ENCODE measurements around the gene LMOD1. TPM values are rescaled to one million over a fixed set of nuclear protein-coding genes. Genes with fewer than 3 reads are reported as not detected.

The LMOD1 gene
- total and polyA plus RNA-seq, 11 donors: 4.6 to 24.9 (median 10.0) TPM

GRCh38 chr1:201958348-201958747, 12.0 kb upstream of the LMOD1 start:
- ATAC-seq: no peak
- no peaks in the 10 kb centered on the region for H3K9me3 ChIP-seq
- no peak overlapping the region for H3K27ac ChIP-seq
- peaks cover 0 to 65% (median 62%) of the 10 kb centered on the region in 9 donors for H3K36me3 ChIP-seq
- H3K4me1 ChIP-seq: peaks cover 0 to 20% (median 11%) of the 10 kb centered on the region in 12 donors
- no peak overlapping the region for H3K4me3 ChIP-seq
- DNase-seq: no peak
- no peaks in the 10 kb centered on the region for H3K27me3 ChIP-seq
- WGBS, 4 donors: 78 to 89% (median 83%) methylated on average over 5 of the region's 5 CpGs
- TF ChIP-seq CTCF (IDR thresholded peaks at IDR 0.05): no peak
- no peak for TF ChIP-seq POLR2A (IDR thresholded peaks at IDR 0.05)
- intact Hi-C loops (cut with DNase I): loop anchor here in 3 of 10 donors (5.0 kb wide), 1 partner anchor 61 kb away; no protein-coding TSS in a partner anchor

- intact Hi-C loops (cut with DNase I): loop anchor here in 6 of 10 donors (2.0 to 5.0 kb wide), 4 partner anchors 27 to 67 kb away; partner anchors contain the start of genes RNPEP (in 1 of the 6) and SHISA4 (in 1 of the 6)
- H3K27ac ChIP-seq: peak overlapping the region; percentile 68 to 91 (median 80)
- WGBS, 4 donors: 0 to 1% (median 1%) methylated on average over 17 of the region's 17 CpGs
- DNase-seq (no peak), ATAC-seq (peak in 3 of 4 donors; percentile 48 to 59 (median 52))
- H3K36me3 ChIP-seq: peaks cover 0 to 39% (median 35%) of the 10 kb centered on the region in 9 donors
- peaks cover 0 to 20% (median 11%) of the 10 kb centered on the region in 12 donors for H3K4me1 ChIP-seq
- peak overlapping the region; percentile 64 to 95 (median 78) for H3K4me3 ChIP-seq
- H3K9me3 ChIP-seq: no peaks in the 10 kb centered on the region
- no peaks in the 10 kb centered on the region for H3K27me3 ChIP-seq
- TF ChIP-seq CTCF (IDR thresholded peaks at IDR 0.05): no peak
- TF ChIP-seq POLR2A (IDR thresholded peaks at IDR 0.05): no peak
Measured at GRCh38 chr1:201955729-201956143, 9.4 kb upstream of the LMOD1 start.

GRCh38 chr1:201955009-201955728, 8.8 kb upstream of the LMOD1 start, which contains the start of gene TIMM17A:
Gene TIMM17A (plus strand): TSS chr1:201955503. CDS start chr1:201955527, 24 bp downstream.
- DNase-seq (peak; percentile 96 to 98 (median 97)), ATAC-seq (peak; percentile 100)
- H3K4me3 ChIP-seq: peak within 1 kb of the TSS; percentile 64 to 95 (median 78)
- TF ChIP-seq POLR2A (IDR thresholded peaks at IDR 0.05) (peak; percentile 59 to 82), CTCF (IDR thresholded peaks at IDR 0.05) (peak in 1 of 12 donors; percentile 16)
- H3K4me1 ChIP-seq: peaks cover 0 to 20% (median 11%) of the 10 kb centered on the region in 12 donors
- intact Hi-C loops (cut with DNase I): loop anchor here in 6 of 10 donors (2.0 to 5.0 kb wide), 4 partner anchors 28 to 66 kb away; partner anchors contain the start of genes RNPEP (in 1 of the 6) and SHISA4 (in 1 of the 6)
- 0 to 1% (median 1%) methylated on average over 32 to 43 of the region's 43 CpGs for WGBS, 4 donors
- no peaks in the 10 kb centered on the region for H3K9me3 ChIP-seq
- H3K27ac ChIP-seq: peak within 1 kb of the TSS; percentile 68 to 91 (median 81)
- H3K27me3 ChIP-seq: no peaks in the 10 kb centered on the region
- peaks cover 0 to 33% (median 30%) of the 10 kb centered on the region in 9 donors for H3K36me3 ChIP-seq

All from heart left ventricle (tissue), 16 donors.